Hematopoietic multipotent progenitor cell treated with erythropoietin and hydrocortisone succinate and interleukin-3 and kit ligand, for 8 days (in vitro differentiated cells): ENCODE data around the gene C16orf95.
"Not testable (repeated sequence)": the region's sequence is repeated elsewhere in the genome, so short reads cannot be mapped to it uniquely, and the experiment has no call there.

Experiments
- DNase-seq: peaks from one replicate; pipeline ENCODE4 v3.0.0-alpha.2; 2015

The C16orf95 gene, protein sequence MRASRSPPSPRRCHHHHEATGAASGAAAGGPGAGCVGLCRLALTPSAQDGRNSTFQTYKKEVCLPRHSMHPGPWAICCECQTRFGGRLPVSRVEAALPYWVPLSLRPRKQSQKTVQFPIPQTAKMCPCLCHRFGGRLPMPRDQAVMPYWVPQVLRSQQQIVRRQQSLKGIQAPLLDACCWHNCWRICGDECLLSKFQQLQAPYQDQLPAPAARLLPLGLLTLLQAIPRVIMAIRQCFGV

DNA sequence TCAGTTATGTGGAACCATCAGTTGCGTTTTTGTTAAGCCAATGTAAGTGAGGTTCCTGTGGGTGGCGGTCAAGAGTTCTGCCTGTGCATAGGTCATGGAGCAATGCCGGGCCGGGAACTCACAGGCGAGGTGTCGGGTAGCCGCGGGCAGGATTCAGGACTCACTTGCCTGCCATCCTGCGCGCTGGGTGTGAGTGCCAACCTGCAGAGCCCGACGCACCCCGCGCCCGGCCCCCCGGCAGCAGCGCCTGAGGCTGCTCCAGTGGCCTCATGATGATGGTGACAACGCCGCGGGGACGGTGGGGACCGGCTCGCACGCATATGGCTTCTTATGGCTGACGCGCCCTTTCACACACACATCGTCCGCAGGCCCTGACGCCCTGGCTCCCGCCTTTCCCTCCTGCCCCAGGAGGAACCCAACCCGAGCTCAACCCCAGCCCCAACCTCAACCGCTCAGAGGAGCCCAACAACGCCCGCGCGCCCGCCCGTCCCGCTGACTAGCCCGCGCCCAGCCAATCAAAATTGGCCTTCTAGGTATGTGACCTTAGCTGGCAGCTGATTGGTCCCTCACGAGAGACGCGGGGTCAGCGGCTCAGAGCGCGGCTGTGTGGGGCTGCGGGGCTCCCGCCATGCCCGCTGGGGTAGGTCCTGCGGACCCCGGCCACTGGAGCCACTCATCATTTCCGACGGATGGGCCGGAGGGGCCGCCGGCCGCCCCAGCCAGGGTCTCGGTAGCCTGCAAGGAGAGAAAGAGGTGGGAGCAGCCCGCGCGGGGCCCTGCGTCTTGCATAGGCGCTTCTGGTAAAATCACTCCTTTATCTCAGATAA lies at the start of gene C16orf95:
C16orf95 (minus strand) TSS at position 470 of the 827 bp plus-strand sequence; CDS start at position 320, 150 bp downstream.
- DNase-seq, result peak; percentile 95

DNA sequence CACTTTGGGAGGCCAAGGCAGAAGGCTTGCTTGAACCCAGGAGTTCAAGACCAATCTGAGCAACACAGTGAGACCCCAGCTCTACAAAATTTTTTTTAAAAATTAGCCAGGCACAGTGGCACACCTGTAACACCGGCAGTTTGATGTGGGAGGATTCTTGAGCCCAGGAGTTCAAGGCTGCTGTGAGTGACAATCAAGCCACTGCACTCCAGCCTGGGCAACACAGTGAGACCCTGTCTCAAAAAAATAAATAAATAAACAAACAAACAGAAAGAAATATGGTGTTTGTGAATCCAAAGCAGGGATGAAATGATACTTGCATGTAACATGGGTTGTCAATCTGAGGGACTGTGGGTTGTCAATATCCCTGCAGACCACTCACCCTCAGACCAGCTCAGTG lies 49.7 kb upstream of the C16orf95 start:
- DNase-seq, result no peak

DNA sequence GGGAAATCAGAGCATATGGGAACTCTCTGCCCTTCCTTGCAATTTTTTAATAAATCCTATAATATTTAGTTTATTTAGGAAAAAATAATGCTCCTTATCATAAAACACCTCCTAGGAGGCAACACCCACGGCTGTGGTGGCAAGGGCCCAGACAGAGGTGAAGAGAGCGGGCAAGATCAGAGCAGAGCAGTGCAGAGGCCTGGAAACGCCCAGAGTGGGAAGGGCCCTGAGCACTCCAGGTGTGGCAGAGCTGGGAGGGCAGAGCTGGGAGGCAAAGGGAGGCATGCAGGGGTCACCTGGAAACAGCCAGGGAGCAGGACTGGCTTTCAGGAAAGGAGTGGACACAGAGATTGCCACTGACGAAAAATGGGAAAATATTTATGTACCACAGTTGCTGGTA lies 49.1 kb upstream of the C16orf95 start:
- no peak for DNase-seq

- no peak for DNase-seq
Observed at GRCh38 chr16:87365021-87365713, 48.0 kb upstream of the C16orf95 start.

DNA sequence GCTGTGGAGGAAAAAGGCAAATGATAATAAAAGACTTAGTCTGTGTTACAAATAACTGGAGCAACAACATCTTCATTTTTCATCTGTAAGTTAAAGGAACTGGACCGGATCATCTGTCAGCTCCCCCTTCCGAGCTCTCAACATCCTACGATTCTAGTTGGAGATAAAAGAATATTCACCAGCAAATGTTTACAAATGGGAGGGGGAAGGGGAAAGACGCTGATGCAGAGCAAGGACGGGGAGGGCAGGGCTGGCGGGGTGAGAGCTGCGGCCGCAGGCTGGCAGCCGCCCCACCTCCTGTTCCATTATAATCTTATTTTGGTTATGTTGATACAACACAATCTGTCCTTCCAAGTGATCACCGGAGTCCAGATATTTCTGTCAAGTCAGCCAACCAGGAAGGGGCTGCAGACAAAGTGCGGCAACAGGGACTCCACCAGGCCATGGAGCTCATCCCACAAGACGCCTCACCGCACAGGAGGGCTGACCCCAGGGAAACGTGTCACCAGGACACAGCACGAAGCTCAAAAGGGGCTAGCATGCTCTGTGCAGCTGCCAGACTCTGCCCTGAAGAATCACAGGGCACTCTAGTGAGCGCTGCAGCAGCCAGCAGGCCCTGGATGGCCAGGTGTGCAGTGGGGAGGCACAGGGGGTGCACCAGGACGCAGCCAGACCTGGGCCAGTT lies 46.7 kb upstream of the C16orf95 start:
- no peak for DNase-seq

DNA sequence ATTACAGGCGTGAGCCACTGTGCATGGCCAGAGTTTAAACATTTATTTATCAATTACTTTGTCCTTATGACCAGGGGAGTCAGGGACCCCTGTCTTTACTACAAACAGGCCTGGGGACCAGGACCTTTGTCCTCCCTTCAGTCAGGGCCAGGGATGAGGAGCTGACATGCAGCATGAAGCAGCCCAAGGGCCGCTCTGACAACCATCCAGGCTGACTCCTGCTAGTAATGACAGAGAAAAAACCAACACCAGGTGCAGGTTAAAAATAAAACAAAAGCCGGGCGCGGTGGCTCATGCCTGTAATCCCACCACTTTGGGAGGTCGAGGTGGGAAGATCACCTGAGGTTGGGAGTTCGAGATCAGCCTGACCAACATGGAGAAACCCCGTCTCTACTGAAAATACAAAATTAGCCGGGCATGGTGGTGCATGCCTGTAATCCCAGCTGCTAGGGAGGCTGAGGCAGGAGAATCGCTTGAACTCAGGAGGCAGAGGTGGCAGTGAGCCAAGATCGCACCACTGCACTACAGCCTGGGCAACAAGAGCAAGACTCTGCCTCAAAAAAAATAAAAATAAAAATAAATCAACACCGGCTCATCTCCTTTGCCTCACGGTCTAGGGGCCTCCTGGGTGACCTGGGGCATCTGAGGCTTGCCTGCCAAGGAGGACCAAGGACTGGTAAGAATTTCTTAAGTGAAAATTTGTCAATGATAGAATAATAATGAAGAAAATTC lies 45.8 kb upstream of the C16orf95 start:
- not testable (repeated sequence) for DNase-seq

DNA sequence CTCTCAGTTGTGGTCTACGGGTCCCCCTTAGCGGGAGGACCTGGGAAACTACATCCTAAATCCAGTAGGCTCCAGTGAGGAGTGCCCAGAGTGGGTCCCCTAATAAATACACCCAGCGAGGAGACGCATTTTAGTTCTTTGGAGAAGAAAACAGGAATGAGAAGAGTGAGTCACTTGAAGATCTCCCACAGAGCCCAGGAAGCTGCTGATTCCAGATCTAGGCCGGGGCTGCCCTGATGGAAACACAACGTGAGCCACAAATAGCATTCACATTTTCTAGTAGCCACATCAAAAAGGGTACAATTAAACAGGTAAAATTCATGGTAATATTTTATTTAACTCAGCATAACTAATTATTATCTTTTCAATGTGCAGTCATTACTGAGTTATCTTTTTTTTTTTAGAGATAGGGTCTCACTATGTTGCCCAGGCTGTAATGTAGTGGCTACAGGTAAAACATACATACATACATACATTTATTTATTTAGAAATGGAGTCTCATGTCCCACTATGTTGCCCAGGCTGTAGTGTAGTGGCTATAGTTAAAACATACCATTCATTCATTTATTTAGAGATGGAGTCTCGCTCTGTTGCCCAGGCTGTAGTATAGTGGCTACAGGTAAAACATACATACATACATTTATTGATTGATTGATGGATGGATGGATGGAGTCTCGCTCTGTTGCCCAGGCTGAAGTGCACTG lies 44.9 kb upstream of the C16orf95 start:
- DNase-seq, result no peak

DNA sequence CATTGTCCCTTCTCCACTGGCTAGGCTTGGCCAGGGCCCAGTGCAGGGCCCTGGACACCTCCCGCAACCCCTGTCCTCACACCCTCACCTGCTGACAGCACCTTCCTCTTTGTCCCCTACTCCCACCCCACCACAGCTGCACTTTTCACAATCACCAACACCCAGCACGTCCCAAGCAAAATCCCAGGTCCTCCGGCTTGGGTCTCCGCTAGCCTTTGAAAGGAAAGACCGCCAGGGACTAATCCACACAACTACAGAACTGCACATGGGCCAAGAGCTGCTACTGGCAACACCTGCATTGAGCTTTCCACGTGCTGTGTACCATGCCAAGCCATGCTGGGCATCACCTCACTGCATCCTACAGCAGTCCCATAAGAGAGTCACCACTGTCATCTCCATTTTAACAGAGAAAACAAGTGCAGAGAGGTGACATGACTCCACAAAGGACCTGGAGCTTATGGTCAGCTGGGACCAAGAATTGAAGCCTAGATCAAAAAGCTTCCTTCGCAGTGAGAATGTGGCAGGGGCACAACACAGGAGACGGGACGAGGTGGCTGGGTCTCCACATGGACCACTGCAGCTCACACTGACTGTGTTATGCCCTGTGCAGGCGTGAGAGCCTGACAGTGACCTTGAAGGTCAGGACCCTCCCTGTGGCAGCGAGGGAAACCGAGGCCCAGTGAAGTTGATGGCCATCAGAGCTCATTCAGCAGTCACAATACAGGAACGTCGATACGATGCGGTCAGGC lies 43.8 kb upstream of the C16orf95 start:
- DNase-seq, result no peak

- no peak for DNase-seq
Observed at GRCh38 chr16:87359121-87359520, 41.9 kb upstream of the C16orf95 start.

- DNase-seq, result no peak
Observed at GRCh38 chr16:87358696-87359095, 41.5 kb upstream of the C16orf95 start.

DNA sequence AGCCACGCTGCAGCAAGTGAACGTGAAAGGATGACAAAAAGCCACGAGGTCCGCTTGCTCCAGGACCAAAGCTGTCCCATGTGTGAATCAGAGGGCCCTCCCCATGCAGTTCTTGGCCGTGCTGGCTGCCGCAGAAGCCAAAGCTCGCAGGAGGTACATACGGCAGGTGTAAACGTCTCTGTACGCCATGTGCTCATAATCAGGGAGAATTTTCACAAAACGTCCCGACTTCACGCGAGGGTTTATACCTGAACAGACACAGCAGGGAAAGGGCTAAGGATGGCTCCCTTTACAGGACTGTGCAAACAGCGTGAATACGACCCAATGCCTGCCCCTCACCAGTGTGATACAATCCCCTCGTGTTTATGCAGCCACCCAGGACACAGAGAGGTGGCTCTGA lies 41.1 kb upstream of the C16orf95 start:
- DNase-seq, result no peak

DNA sequence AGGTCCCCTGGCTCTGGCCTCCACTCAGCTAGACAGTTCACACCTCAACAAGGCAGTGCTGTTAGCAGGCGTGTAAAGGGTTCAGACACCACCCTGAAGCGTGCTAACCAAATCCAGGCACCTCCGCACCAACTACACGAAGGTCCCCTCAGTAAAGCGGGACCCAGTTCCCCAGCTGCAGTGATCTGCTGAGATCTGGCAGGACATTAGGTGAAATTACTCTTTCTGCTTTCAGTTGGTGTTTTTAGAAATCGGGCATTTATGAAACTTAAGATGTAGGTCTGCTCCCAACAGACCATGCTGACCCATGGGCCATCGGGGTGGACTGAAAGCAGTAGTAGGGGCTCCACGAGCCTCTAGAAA lies 39.3 kb upstream of the C16orf95 start:
- no peak for DNase-seq

DNA sequence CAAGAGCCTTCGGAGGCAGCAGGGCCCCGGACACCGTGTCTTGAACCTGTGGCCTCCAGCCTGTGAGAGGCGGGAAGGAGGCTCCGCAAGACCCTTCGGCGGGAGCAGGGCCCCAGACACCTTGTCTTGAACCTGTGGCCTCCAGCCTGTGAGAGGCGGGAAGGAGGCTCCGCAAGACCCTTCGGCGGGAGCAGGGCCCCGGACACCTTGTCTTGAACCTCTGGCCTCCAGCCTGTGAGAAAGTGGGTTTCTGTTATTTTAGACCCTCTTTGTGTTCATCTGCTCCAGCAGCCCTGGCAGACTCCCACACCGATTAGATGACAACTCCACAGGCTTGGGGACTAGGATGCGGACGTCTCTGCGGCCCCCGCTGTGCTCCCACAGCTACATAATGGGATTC lies 36.4 kb upstream of the C16orf95 start:
- DNase-seq, result no peak

DNA sequence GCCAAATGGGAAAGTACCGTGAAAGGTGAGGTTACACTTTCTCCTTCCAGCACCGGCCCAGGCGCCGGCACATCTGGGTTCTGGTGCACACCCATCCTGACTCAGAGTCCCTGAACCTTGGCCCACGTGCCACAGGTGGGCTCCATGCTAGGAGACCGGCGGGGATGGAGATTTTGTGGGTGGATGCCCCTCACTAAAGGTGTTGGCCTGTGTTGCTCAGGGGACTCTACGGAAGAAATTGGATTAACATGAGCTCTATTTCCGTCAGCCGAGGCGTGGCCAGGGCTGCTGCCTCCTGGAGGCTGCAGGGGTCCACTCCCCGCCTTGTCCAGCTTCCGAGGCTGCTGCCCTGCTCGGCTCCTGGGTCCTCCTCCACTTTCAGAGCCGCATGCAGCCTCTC lies 35.6 kb upstream of the C16orf95 start:
- DNase-seq, result no peak

GRCh38 chr16:87351320-87351698 lies 34.1 kb upstream of the C16orf95 start:
- no peak for DNase-seq

DNA sequence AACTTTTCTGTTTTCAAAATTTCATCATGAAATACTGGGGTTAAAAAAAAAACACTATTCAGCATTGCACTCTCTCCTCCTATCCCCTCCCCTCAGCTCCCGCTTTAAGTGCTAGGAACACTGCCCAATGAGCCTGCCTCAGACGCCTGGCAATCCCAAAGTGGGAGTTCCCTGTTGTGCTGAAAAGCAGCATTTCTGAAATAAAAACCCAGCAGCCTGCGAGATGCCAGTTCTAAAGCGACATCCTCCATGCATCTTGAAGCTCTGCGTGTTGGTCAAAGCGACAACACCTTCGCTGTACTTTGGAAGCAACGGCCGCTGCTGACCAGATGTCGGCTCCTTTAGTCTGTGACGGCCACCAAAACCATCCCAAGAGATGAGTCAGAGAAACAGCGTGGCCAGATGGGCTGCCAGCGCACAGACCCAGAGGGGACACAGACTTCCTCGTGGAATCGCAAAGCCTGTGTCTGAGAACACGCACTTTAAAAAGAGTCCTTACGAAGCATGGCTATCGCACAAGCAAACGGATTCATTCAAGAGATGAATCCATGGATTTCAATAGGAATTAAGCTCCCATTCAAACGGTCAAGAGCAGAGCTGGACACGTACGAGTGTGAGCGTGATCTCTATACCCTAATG lies 33.6 kb upstream of the C16orf95 start:
- DNase-seq, result no peak

DNA sequence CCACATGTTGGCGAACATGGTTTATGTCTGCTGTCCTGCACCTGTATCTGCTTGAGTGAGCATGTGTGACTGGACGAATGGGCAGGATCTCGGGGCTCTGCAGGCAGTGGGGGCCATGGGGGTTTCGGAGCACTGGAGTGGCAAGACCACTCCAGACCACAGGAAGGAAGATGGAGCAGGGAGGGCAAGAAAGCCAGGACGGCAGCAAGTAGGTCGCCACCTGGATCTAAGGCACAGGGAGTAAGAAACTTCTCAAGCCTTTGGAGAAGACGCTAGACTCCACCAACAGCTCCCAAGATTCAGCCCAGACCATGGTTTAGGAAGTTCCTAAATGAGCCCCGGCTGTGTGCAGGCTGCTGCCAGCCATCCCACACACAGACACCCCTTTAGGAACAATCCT lies 32.8 kb upstream of the C16orf95 start:
- no peak for DNase-seq

DNA sequence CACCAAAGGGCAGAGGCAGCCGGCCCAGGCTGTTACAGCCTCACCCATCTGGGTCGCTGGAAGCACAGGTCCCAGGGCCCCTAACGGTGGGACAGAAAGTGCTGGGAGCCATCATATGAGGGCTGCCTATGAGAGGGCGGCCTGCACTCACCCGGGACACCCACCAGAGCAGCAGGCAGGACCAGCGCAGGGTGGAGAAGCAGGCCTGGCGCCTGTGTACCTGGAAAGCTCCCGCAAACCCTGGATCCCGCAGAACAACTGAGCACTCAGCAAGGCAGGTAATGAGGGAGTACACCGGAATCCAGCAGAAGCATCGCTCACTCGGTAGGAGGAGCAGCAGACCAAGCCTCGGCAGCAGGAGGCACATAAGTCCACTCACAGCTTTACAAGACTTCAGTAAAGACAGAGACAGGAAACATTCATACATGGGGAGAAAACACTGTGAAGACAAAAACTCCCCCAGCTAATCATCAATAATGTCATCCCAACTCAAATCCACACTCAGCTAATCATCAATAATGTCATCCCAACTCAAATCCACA lies 31.5 kb upstream of the C16orf95 start:
- no peak for DNase-seq

GRCh38 chr16:87347932-87348615 lies 30.9 kb upstream of the C16orf95 start:
- DNase-seq, result no peak
